Measurements from ENCODE around the gene ZNF784.

Gene ZNF784

GRCh38 chr19:55626350-55626749 is 2.0 kb upstream of the ZNF784 start:
- no peak overlapping the region for H3K27ac ChIP-seq
- no peak for TF ChIP-seq CTCF (IDR thresholded peaks at IDR 0.05)
- no peak overlapping the region for H3K4me3 ChIP-seq
- DNase-seq (ENCODE audit: low spot score) = no peak

- no peak for DNase-seq (ENCODE audit: low spot score)
- H3K4me3 ChIP-seq = peak overlapping the region; percentile 84
- TF ChIP-seq CTCF (IDR thresholded peaks at IDR 0.05) = no peak
- peak overlapping the region; percentile 94 to 99 for H3K27ac ChIP-seq
These were observed 599 bp upstream of the ZNF784 start for GRCh38 chr19:55625004-55625326.

GRCh38 chr19:55623561-55623960 is 805 bp downstream of the ZNF784 start:
- Histone ChIP-seq H3K27ac (peak overlapping the region; percentile 94 to 99), H3K4me3 (peak overlapping the region; percentile 84)
- no peak for TF ChIP-seq CTCF (IDR thresholded peaks at IDR 0.05)
- DNase-seq (ENCODE audit: low spot score) = no peak

- DNase-seq (ENCODE audit: low spot score) = no peak
- Histone ChIP-seq H3K27ac (peak overlapping the region in 1 of 2 donors; percentile 99), H3K4me3 (no peak overlapping the region)
- no peak for TF ChIP-seq CTCF (IDR thresholded peaks at IDR 0.05)
These were observed 1.2 kb downstream of the ZNF784 start for GRCh38 chr19:55623130-55623529.

GRCh38 chr19:55622242-55622969 is 2.0 kb downstream of the ZNF784 start:
- TF ChIP-seq CTCF (IDR thresholded peaks at IDR 0.05) = no peak
- no peak for DNase-seq (ENCODE audit: low spot score)
- Histone ChIP-seq H3K4me3 (no peak overlapping the region), H3K27ac (no peak overlapping the region)

GRCh38 chr19:55621673-55622231 is 2.6 kb downstream of the ZNF784 start:
- DNase-seq (ENCODE audit: low spot score) = no peak
- no peak overlapping the region for H3K4me3 ChIP-seq

More at GRCh38 chr19:55621673-55622231, 2.6 kb downstream of the ZNF784 start:
- no peak for TF ChIP-seq CTCF (IDR thresholded peaks at IDR 0.05)
- no peak overlapping the region for H3K27ac ChIP-seq

All from coronary artery (tissue), 2 donors.